Transverse colon (tissue), 4 donors: ENCODE measurements around the gene RSPH4A. TPM values are rescaled to one million over a fixed set of nuclear protein-coding genes. Genes with fewer than 3 reads are reported as not detected.
A peak's percentile ranks its signal among the peaks of the same experiment; 100 is the strongest.

Experiments
- DNase-seq: peaks from one replicate; pipeline ENCODE4 v3.0.0-alpha.2; 2019
- H3K27ac ChIP-seq, 4 donors: fragments of 200-600 bp; sonication (generic); 2 replicates each; pipeline ENCODE4 v1.5.1; 2016 to 2018; ENCODE audit warnings: inconsistent platforms in 4 of 4
- H3K27me3 ChIP-seq: fragments of 200-600 bp; sonication (generic); 2 replicates; pipeline ENCODE4 v1.5.1; 2017; ENCODE audit warnings: inconsistent platforms
- H3K36me3 ChIP-seq, 4 donors: fragments of 200-600 bp; sonication (generic); 2 replicates each; pipeline ENCODE4 v1.5.1; 2017 to 2019; ENCODE audit warnings: inconsistent platforms in 4 of 4
- H3K4me1 ChIP-seq, 4 donors: fragments of 200-600 bp; sonication (generic); 2 replicates each; pipeline ENCODE4 v1.5.1; 2017 to 2020; ENCODE audit warnings: inconsistent platforms in 4 of 4
- H3K4me3 ChIP-seq, 4 donors: fragments of 200-600 bp; sonication (generic); 1 replicate in 1 of 4; 2 replicates in 3 of 4; pipeline versions ENCODE4 v1.5.1 to v1.6.1; 2017 to 2019; ENCODE audit warnings: inconsistent platforms in 4 of 4
- H3K9me3 ChIP-seq, 2 donors: fragments of 200-600 bp; sonication (generic); 2 replicates each; pipeline ENCODE4 v1.5.1; 2017 to 2019; ENCODE audit warnings: inconsistent platforms in 2 of 2
- CTCF ChIP-seq, 5 experiments: fragments of 200-600 bp in 3 of 5; fragments of 450-650 bp in 2 of 5; sonication (generic) in 3 of 5; IDR thresholded peaks; 1 replicate in 2 of 5; 2 replicates in 3 of 5; pipeline ENCODE4 v1.5.1; 2016 to 2017; ENCODE audit warnings: antibody characterized with exemption in 5 of 5, inconsistent platforms in 3 of 5, mild to moderate bottlenecking in 2 of 5, moderate library complexity in 1 of 5
- EP300 ChIP-seq: sonication (generic); formaldehyde crosslinking; IDR thresholded peaks from one replicate; pipeline ENCODE4 v1.6.1; 2017; ENCODE audit warnings: antibody characterized with exemption, low read depth
- POLR2A ChIP-seq: fragments of 450-650 bp; IDR thresholded peaks from one replicate; pipeline ENCODE4 v1.6.1; 2016; ENCODE audit warnings: antibody characterized with exemption, mild to moderate bottlenecking, moderate library complexity
- POLR2AphosphoS5 ChIP-seq, 3 donors: sonication (generic); formaldehyde crosslinking; IDR thresholded peaks; one replicate each; pipeline ENCODE4 v1.6.1; 2016; ENCODE audit warnings: antibody characterized with exemption in 3 of 3
- WGBS, 2 donors: methylation state at CpG; one replicate each; pipeline ENCODE4 v1.1.5; 2018; ENCODE audit warnings: low coverage in 1 of 2; 5-methylcytosine and 5-hydroxymethylcytosine counted together
- in situ Hi-C, 4 donors: fragments of 200-750 bp; cut with MboI; loops; one replicate each; pipeline versions ENCODE4 v1.15.0 to v1.15.1; 2017; ENCODE audit warnings: low sequenced_read_pairs in 3 of 4, low pct_ligation_motif_present in 1 of 4, low pct_unique_long_range_greater_than_20kb in 1 of 4
- intact Hi-C: fragments of 100-400 bp; cut with DNase I; formaldehyde crosslinking; loops from one replicate; pipeline ENCODE4 v1.15.1; 2023; ENCODE audit warnings: low total_unique reads
- total RNA-seq, 4 donors: library from RNA; depleted of rRNA; stranded (reverse); fragments of >200 nt; gene quantifications; one replicate each; pipeline ENCODE4 v1.1.0, GENCODE V29; 2016

Gene RSPH4A
- total RNA-seq, 4 donors from 2014 or later: 0.32 to 0.55 TPM; not detected in 2

- intact Hi-C loops: loop anchor here (2.0 kb wide), 1 partner anchor 77 kb away; no protein-coding TSS in a partner anchor
- Histone ChIP-seq H3K27ac (peak overlapping the region in 2 of 4 donors; percentile 89 to 91), H3K4me1 (peaks cover 0 to 42% (median 21%) of the 10 kb centered on the region in 4 donors), H3K9me3 (no peaks in the 10 kb centered on the region), H3K36me3 (no peaks in the 10 kb centered on the region), H3K27me3 (no peaks in the 10 kb centered on the region), H3K4me3 (peak overlapping the region in 3 of 4 donors; percentile 73 to 87 (median 82))
- in situ Hi-C loops: loop anchor here in 1 of 4 donors (25.0 kb wide), 1 partner anchor 380 kb away; the partner anchor contains the start of gene TSPYL1
- no peak for TF ChIP-seq POLR2AphosphoS5 (IDR thresholded peaks at IDR 0.05)
- TF ChIP-seq POLR2A: no peak
- no peak for TF ChIP-seq EP300
- no peak for TF ChIP-seq CTCF (IDR thresholded peaks at IDR 0.05)
- no peak for DNase-seq
- 28 to 31% methylated on average over 2 to 3 of the region's 3 CpGs for WGBS, 2 donors
Observed at GRCh38 chr6:116667623-116668022, 51.3 kb downstream of the RSPH4A start.

- H3K4me3 ChIP-seq: no peak overlapping the region
- peaks cover 0 to 7% (median 5%) of the 10 kb centered on the region in 4 donors for H3K4me1 ChIP-seq
- DNase-seq: no peak
- TF ChIP-seq POLR2AphosphoS5 (IDR thresholded peaks at IDR 0.05) (no peak), POLR2A (no peak), CTCF (IDR thresholded peaks at IDR 0.05) (no peak), EP300 (no peak)
- H3K9me3 ChIP-seq: no peaks in the 10 kb centered on the region
- no peaks in the 10 kb centered on the region for H3K27me3 ChIP-seq
- in situ Hi-C loops (loop anchor here in 1 of 4 donors (25.0 kb wide), 1 partner anchor 385 kb away; the partner anchor contains the start of gene TSPYL1), intact Hi-C loops (no loop called here)
- no peak overlapping the region for H3K27ac ChIP-seq
- 89 to 95% methylated on average over 4 of the region's 4 CpGs for WGBS, 2 donors
- H3K36me3 ChIP-seq: no peaks in the 10 kb centered on the region
Observed at GRCh38 chr6:116672306-116672705, 56.0 kb downstream of the RSPH4A start.

- TF ChIP-seq EP300: no peak
- Histone ChIP-seq H3K36me3 (no peaks in the 10 kb centered on the region), H3K9me3 (no peaks in the 10 kb centered on the region), H3K4me1 (peaks cover 0 to 8% (median 2%) of the 10 kb centered on the region in 4 donors), H3K27ac (no peak overlapping the region), H3K4me3 (no peak overlapping the region), H3K27me3 (no peaks in the 10 kb centered on the region)
- intact Hi-C loops (no loop called here), in situ Hi-C loops (no loop called here)
- WGBS, 2 donors: 67 to 95% methylated on average over 1 of the region's 1 CpG
- DNase-seq: no peak
Observed at GRCh38 chr6:116676021-116676420, 59.7 kb downstream of the RSPH4A start.

GRCh38 chr6:116680880-116681672 is 64.8 kb downstream of the RSPH4A start, which contains the start of gene KPNA5:
Gene KPNA5 (plus strand): TSS chr6:116681211. CDS start chr6:116681335, 124 bp downstream.
- whole genome bisulfite sequencing, 2 donors: 0% methylated on average over 3 to 66 of the region's 69 CpGs
- no peaks in the 10 kb centered on the region for H3K9me3 ChIP-seq
- intact Hi-C loops: no loop called here

More at GRCh38 chr6:116680880-116681672, 64.8 kb downstream of the RSPH4A start, which contains the start of gene KPNA5:
- peak; percentile 93 for DNase-seq
- no peaks in the 10 kb centered on the region for H3K27me3 ChIP-seq
- H3K27ac ChIP-seq: peak within 1 kb of the TSS; percentile 87 to 96 (median 90)
- in situ Hi-C loops: no loop called here
- H3K4me3 ChIP-seq: peak within 1 kb of the TSS; percentile 66 to 89 (median 68)
- H3K4me1 ChIP-seq: peaks cover 0 to 29% (median 14%) of the 10 kb centered on the region in 4 donors
- TF ChIP-seq POLR2A (peak; percentile 58), CTCF (IDR thresholded peaks at IDR 0.05) (no peak), POLR2AphosphoS5 (IDR thresholded peaks at IDR 0.05) (peak; percentile 74 to 89 (median 78))
- no peaks in the 10 kb centered on the region for H3K36me3 ChIP-seq
